Measurements from ENCODE around the gene FAM72A.
"Not testable (repeated sequence)": the region's sequence is repeated elsewhere in the genome, so short reads cannot be mapped to it uniquely, and the experiment has no call there.

The FAM72A gene

DNA sequence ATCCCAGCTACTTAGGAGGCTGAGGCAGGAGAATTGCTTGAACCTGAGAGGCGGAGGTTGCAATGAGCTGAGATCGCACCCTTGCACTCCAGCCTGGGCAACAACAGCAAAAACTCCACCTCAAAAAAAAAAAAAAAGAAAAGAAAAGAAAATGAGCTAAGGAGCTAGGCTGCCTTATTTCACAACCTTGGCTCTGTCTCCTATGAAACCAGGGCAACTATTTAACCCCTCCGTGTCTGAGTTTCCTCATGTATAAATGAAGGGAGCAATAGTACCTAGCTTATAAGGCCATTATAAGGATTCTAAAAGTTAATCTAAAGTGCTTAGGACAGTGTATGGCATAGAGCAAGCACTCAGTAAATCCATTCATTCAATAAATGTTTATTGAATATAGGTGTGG, 32.8 kb downstream of the FAM72A start:
- DNase-seq (ENCODE audit: low spot score), result not testable (repeated sequence)

DNA sequence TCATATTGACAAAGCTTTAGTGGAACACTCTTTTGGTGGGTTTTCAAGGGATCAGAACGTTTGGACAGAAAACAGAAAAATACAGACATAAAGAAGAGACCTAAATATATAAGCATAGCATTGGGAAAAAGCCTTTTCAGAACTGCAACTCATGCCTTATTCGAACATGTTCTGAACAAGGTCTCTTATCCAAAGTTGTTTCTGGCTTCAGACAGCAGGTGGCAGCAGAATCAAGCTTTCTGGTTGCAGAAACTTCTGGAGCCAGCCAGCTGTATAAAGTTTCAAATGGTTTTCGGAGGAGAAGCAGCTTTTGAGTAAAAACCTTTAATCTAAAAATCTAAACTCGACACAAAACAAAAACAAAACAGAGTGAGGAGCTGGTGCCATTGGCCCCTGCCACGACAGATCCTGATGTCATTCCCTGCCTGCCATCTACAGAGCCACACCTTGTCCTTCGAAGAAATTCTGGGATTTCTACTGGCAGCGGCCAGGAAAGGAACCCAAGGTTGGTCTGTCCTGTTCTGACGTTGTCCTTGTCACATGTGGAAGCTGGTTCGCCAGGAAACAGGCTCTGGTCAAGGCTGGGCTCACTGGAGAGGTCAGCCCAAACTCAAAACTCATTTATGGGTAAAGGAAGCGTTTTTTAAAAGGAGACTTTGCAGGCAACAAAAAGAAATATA, 35.1 kb downstream of the FAM72A start:
- not testable (repeated sequence) for DNase-seq (ENCODE audit: low spot score)

DNA sequence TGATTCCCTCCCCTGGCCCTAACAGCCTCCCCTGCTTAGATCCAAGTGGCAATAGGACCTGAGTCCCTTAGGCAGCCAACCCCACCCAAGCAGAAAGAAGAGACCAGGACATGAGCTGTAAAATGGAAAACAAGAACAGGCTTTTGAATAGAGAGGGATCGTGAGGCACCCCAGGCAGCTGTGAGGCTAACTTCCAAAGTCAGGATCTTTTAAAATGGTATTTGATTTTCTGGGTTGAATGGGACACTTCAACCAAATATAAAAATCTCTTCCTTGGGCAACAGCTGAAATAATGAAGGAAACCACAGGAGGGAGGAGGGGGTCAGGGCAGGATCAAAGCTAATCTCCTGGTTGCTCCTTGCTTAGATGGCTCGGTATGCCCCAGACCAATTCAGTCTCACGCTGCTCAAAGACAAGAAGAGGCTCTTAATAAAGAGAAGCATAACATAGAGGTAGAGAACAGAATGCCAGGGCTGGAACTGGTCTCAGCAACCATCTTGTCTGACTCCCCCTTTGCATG, 56.8 kb downstream of the FAM72A start:
- no peak for DNase-seq (ENCODE audit: low spot score)

DNA sequence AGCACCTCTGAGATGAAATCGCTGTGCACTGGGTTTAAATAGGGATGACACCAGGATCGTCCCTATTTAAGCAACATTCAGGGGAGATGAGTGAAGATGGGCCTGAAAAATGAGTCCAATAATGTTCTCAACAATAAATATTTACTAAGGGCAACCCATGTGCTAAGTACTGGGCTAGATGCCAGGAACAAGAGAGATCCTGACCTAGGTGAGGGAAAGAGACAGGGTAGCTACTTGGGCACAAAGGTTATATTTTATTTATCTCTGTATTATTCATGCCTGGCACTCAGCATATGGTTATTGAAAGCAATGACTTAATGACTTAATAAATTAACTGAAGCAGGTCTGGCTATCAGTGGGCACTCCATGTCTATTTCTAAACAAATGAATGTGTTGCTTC, 58.0 kb downstream of the FAM72A start:
- DNase-seq (ENCODE audit: low spot score), result no peak

DNA sequence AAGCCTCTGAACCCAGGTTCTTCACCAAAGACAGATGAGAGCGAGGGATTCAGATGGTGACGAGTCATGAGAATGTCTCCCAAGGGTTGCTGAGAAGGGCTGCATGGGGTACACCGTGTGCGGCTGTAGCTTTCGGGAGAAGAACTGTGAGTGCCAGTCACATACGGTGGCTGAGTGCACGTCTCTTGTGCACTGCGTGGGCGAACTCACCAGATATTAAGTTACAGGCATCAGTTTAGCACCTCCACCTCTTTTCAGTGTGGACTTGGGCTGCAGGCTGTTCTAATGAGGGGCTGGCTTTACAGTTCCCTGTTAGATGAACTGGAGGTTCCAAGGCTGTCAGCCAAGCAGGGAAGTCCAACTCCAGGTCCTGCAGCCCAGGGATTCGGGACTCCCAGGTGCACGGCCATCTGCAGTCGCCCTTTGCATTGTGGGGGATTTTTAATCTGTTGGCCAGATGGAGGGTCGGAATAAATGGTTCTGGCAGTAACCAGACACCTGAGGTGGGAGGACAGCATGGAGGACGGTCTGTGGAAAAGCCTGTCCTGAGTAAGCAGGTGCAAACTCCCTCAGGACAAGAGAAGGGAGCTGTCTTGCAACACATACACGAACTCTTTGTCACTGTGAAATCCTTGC, 59.0 kb downstream of the FAM72A start:
- DNase-seq (ENCODE audit: low spot score), result peak; percentile 32

DNA sequence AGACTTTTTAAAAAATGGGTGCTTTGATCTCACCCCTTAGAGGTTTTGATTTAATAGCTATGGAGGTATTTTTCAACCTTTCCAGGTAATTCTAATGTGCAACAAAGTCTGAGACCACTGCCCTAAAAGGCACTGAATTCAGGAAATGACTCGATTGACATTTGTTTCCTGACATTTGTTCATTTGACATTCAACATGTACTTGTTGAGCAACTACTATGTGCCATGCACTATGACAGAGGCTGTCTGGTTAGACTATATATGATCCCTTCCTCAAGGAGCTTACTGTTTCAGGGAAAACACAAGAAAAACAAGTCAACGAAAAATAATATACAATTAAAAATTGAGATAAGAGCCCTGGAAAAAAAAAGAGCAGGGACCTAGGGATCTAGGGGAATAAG, 59.9 kb downstream of the FAM72A start:
- no peak for DNase-seq (ENCODE audit: low spot score)

DNA sequence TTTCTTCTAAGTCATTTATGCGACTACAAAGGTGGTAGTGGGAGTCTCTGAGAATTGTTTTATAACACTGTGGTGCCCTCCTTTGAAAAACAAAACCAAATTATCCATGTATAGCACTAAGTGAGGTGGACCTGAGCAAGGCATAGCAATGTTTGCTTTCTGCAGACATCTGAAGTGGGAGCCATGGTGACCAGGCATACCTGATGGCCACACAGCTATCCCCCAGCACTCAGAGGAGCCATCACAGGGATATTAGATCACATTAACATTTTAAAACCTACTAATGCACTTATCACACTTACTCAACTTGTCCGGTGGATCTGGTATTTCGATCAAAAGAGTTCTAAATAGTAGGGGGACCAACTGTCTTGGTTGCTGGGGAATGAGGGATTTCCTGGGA, 60.6 kb downstream of the FAM72A start:
- DNase-seq (ENCODE audit: low spot score), result no peak

DNA sequence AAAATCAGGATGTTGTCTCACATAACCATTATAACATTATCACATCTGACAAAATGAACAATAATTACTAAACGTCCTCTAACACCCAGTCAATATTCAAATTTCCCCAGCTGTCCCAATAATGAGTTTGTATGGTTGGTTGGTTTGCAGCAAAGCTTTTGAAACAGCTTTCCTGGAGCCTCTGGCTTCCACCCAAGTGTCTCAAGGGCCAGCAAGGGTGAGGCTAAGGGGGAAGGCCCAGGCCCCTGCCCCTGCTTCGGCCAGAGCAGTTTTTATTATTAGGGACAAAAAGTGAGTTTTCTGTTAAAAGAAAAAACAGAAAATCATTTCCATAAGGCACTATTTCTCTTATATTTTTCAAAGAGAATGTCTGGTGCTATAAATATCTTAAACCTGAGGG, 66.4 kb downstream of the FAM72A start:
- no peak for DNase-seq (ENCODE audit: low spot score)
